Ascending aorta (tissue), 2 donors: ENCODE data around the gene RPS6KA4. TPM values are rescaled to one million over a fixed set of nuclear protein-coding genes. Genes with fewer than 3 reads are reported as not detected.

Experiments
- DNase-seq, 2 donors: peaks; one replicate each; pipeline ENCODE4 v3.0.0-alpha.2; 2019; ENCODE audit warnings: low spot score in 2 of 2
- H3K27ac ChIP-seq, 2 donors: fragments of 200-600 bp; sonication (generic); one replicate each; pipeline ENCODE4 v1.5.1; 2016 to 2017; ENCODE audit warnings: mild to moderate bottlenecking in 1 of 2
- H3K27me3 ChIP-seq: fragments of 200-600 bp; sonication (generic); one replicate; pipeline ENCODE4 v1.5.1; 2017
- H3K36me3 ChIP-seq, 2 donors: fragments of 200-600 bp; sonication (generic); one replicate each; pipeline ENCODE4 v1.5.1; 2016
- H3K4me1 ChIP-seq, 2 donors: fragments of 200-600 bp; sonication (generic); one replicate each; pipeline ENCODE4 v1.5.1; 2016 to 2017; ENCODE audit warnings: mild to moderate bottlenecking in 1 of 2
- H3K4me3 ChIP-seq, 2 donors: fragments of 200-600 bp; sonication (generic); one replicate each; pipeline ENCODE4 v1.5.1; 2016 to 2017; ENCODE audit warnings: mild to moderate bottlenecking in 1 of 2
- H3K9me3 ChIP-seq, 2 donors: fragments of 200-600 bp; sonication (generic); one replicate each; pipeline ENCODE4 v1.5.1; 2016
- CTCF ChIP-seq, 3 experiments: fragments of 200-600 bp in 2 of 3; fragments of 450-650 bp in 1 of 3; sonication (generic) in 2 of 3; IDR thresholded peaks; one replicate each; pipeline ENCODE4 v1.5.1; 2016 to 2019; ENCODE audit warnings: antibody characterized with exemption in 3 of 3, mild to moderate bottlenecking in 1 of 3, moderate library complexity in 1 of 3
- intact Hi-C: fragments of 100-400 bp; cut with DNase I; formaldehyde crosslinking; loops from one replicate; pipeline ENCODE4 v1.15.1; 2023
- total RNA-seq: library from RNA; depleted of rRNA; stranded (reverse); fragments of >200 nt; gene quantifications from one replicate; pipeline ENCODE4 v1.1.0, GENCODE V29; 2016

The RPS6KA4 gene
- total RNA-seq, 1 donor from 2014 or later = 81.5 TPM

GRCh38 chr11:64407630-64408029 is 48.7 kb downstream of the RPS6KA4 start:
- H3K4me3 ChIP-seq = no peak overlapping the region
- H3K9me3 ChIP-seq = no peaks in the 10 kb centered on the region
- no peak overlapping the region for H3K27ac ChIP-seq
- TF ChIP-seq CTCF (IDR thresholded peaks at IDR 0.05) = no peak
- H3K36me3 ChIP-seq = no peaks in the 10 kb centered on the region
- no peaks in the 10 kb centered on the region for H3K27me3 ChIP-seq
- peaks cover 0 to 8% of the 10 kb centered on the region in 2 donors for H3K4me1 ChIP-seq
- no peak for DNase-seq
- intact Hi-C loops = no loop called here

- H3K27me3 ChIP-seq = no peaks in the 10 kb centered on the region
- no peaks in the 10 kb centered on the region for H3K9me3 ChIP-seq
- no peak overlapping the region for H3K4me3 ChIP-seq
- no peak overlapping the region for H3K27ac ChIP-seq
- TF ChIP-seq CTCF (IDR thresholded peaks at IDR 0.05) = no peak
- intact Hi-C loops = no loop called here
- peaks cover 0 to 8% of the 10 kb centered on the region in 2 donors for H3K4me1 ChIP-seq
- no peak for DNase-seq
- H3K36me3 ChIP-seq = no peaks in the 10 kb centered on the region
Measured at GRCh38 chr11:64409278-64409677, 50.3 kb downstream of the RPS6KA4 start.

- no peak for TF ChIP-seq CTCF (IDR thresholded peaks at IDR 0.05)
- Histone ChIP-seq H3K36me3 (no peaks in the 10 kb centered on the region), H3K27ac (no peak overlapping the region), H3K27me3 (no peaks in the 10 kb centered on the region), H3K4me3 (no peak overlapping the region), H3K9me3 (no peaks in the 10 kb centered on the region), H3K4me1 (peaks cover 0 to 8% of the 10 kb centered on the region in 2 donors)
- no peak for DNase-seq
- intact Hi-C loops = no loop called here
Measured at GRCh38 chr11:64409707-64410403, 50.9 kb downstream of the RPS6KA4 start.

GRCh38 chr11:64410404-64410734 is 51.4 kb downstream of the RPS6KA4 start:
- no peaks in the 10 kb centered on the region for H3K27me3 ChIP-seq
- no peak overlapping the region for H3K27ac ChIP-seq
- H3K4me1 ChIP-seq = peaks cover 0 to 8% of the 10 kb centered on the region in 2 donors
- H3K4me3 ChIP-seq = no peak overlapping the region
- no peaks in the 10 kb centered on the region for H3K9me3 ChIP-seq
- no peak for TF ChIP-seq CTCF (IDR thresholded peaks at IDR 0.05)
- no peak for DNase-seq
- intact Hi-C loops = no loop called here
- H3K36me3 ChIP-seq = no peaks in the 10 kb centered on the region

- no peak for DNase-seq
- intact Hi-C loops = no loop called here
- H3K36me3 ChIP-seq = no peaks in the 10 kb centered on the region
- H3K4me3 ChIP-seq = no peak overlapping the region
- no peaks in the 10 kb centered on the region for H3K27me3 ChIP-seq
- no peak for TF ChIP-seq CTCF (IDR thresholded peaks at IDR 0.05)
- no peaks in the 10 kb centered on the region for H3K9me3 ChIP-seq
- no peaks in the 10 kb centered on the region for H3K4me1 ChIP-seq
- H3K27ac ChIP-seq = no peak overlapping the region
Measured at GRCh38 chr11:64413417-64413816, 54.5 kb downstream of the RPS6KA4 start.

- H3K36me3 ChIP-seq = no peaks in the 10 kb centered on the region
- peaks cover 0 to 2% of the 10 kb centered on the region in 2 donors for H3K4me1 ChIP-seq
- no peak overlapping the region for H3K4me3 ChIP-seq
- H3K27me3 ChIP-seq = no peaks in the 10 kb centered on the region
- TF ChIP-seq CTCF (IDR thresholded peaks at IDR 0.05) = no peak
- no peak for DNase-seq
- intact Hi-C loops = no loop called here
- H3K9me3 ChIP-seq = no peaks in the 10 kb centered on the region
- no peak overlapping the region for H3K27ac ChIP-seq
Measured at GRCh38 chr11:64415286-64415685, 56.3 kb downstream of the RPS6KA4 start.
